Chondrocyte (in vitro differentiated cells): ENCODE results near the gene LHFPL5. TPM values are rescaled to one million over a fixed set of nuclear protein-coding genes. Genes with fewer than 3 reads are reported as not detected.

Experiments used
- DNase-seq: peaks from one replicate; pipeline ENCODE4 v3.0.0; 2021; ENCODE audit warnings: mixed read lengths, low spot score
- H3K27ac Mint-ChIP-seq: one replicate; pipeline ENCODE4 v1.8.0; 2021; ENCODE audit warnings: mild to moderate bottlenecking, moderate library complexity, mixed read lengths; ENCODE audit not compliant: unreplicated experiment
- H3K27me3 Mint-ChIP-seq: 2 replicates; pipeline ENCODE4 v1.8.0; 2021; ENCODE audit warnings: low read depth, mixed read lengths
- H3K36me3 Mint-ChIP-seq: 2 replicates; pipeline ENCODE4 v1.8.0; 2021; ENCODE audit warnings: low read depth, mixed read lengths
- H3K4me1 Mint-ChIP-seq: 2 replicates; pipeline ENCODE4 v1.8.0; 2021; ENCODE audit warnings: low read depth, mild to moderate bottlenecking, mixed read lengths
- H3K4me3 Mint-ChIP-seq: one replicate; pipeline ENCODE4 v1.8.0; 2021; ENCODE audit warnings: mild to moderate bottlenecking, moderate library complexity, mixed read lengths; ENCODE audit not compliant: unreplicated experiment
- H3K9me3 Mint-ChIP-seq: 2 replicates; pipeline ENCODE4 v1.8.0; 2021; ENCODE audit warnings: low read depth, mixed read lengths
- CTCF ChIP-seq: fragments of 200-600 bp; sonication (generic); IDR thresholded peaks from 2 replicates; pipeline ENCODE4 v1.5.0; 2021; ENCODE audit warnings: antibody characterized with exemption, mild to moderate bottlenecking, moderate library complexity
- total RNA-seq: library from RNA; stranded (reverse); gene quantifications from 3 replicates; pipeline ENCODE4 v1.2.1, GENCODE V29; 2021

LHFPL5 gene
- total RNA-seq, 1 donor from 2014 or later = not detected

- DNase-seq = peak; percentile 60
- Mint-ChIP-seq H3K27ac (no peak overlapping the region), H3K4me3 (no peak overlapping the region), H3K36me3 (peaks cover 2% of the 10 kb centered on the region), H3K4me1 (no peaks in the 10 kb centered on the region), H3K27me3 (peaks cover 34% of the 10 kb centered on the region), H3K9me3 (no peaks in the 10 kb centered on the region)
- TF ChIP-seq CTCF = no peak
These were observed 10.4 kb upstream of the LHFPL5 start for GRCh38 chr6:35794536-35795452.

DNA sequence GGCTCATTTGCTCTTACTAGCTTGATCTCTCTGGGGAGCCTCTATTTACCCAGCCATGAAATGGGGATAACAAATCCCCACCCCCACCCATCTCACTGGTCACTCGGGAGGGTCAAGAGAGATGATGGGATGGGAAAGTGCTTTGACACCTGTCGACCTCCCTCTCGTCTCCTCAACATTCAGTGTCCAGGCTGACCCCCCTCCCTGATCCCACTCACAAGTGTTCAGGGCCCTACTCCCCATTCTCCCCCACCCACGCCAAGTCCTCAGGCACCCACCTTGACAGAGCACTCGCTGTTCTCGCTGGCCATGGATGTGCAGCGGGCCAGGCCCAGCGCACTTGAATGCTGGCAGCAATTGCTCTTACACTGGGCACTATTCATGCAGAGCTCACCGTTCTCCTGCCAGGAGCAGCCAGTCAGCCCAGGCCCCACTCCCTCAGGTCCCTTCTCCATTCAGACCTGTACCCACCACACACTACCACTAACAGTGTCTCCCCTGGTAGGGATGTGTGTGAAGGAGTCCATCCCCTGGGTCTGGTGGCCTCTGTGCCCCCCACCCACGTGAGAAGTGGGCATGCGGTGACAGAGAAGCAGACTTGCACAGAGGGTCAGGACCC is 9.6 kb upstream of the LHFPL5 start:
- no peaks in the 10 kb centered on the region for H3K4me1 Mint-ChIP-seq
- no peak for DNase-seq
- H3K27me3 Mint-ChIP-seq = peaks cover 33% of the 10 kb centered on the region

GRCh38 chr6:35796236-35796635 is 8.9 kb upstream of the LHFPL5 start:
- H3K4me3 Mint-ChIP-seq = no peak overlapping the region
- no peaks in the 10 kb centered on the region for H3K9me3 Mint-ChIP-seq
- no peak overlapping the region for H3K27ac Mint-ChIP-seq
- no peak for DNase-seq
- peaks cover 2% of the 10 kb centered on the region for H3K36me3 Mint-ChIP-seq
- no peak for TF ChIP-seq CTCF
- H3K4me1 Mint-ChIP-seq = no peaks in the 10 kb centered on the region
- peaks cover 26% of the 10 kb centered on the region for H3K27me3 Mint-ChIP-seq

More for the DNA sequence above, 9.6 kb upstream of the LHFPL5 start:
- Mint-ChIP-seq H3K27ac (no peak overlapping the region), H3K4me3 (no peak overlapping the region), H3K36me3 (peaks cover 2% of the 10 kb centered on the region), H3K9me3 (no peaks in the 10 kb centered on the region)
- no peak for TF ChIP-seq CTCF

GRCh38 chr6:35797837-35798526 is 7.2 kb upstream of the LHFPL5 start:
- TF ChIP-seq CTCF = no peak
- no peak for DNase-seq
- Mint-ChIP-seq H3K4me1 (no peaks in the 10 kb centered on the region), H3K4me3 (no peak overlapping the region), H3K36me3 (peaks cover 2% of the 10 kb centered on the region), H3K27ac (no peak overlapping the region), H3K9me3 (no peaks in the 10 kb centered on the region), H3K27me3 (peaks cover 26% of the 10 kb centered on the region)

GRCh38 chr6:35798706-35799105 is 6.4 kb upstream of the LHFPL5 start:
- Mint-ChIP-seq H3K36me3 (peaks cover 2% of the 10 kb centered on the region), H3K4me3 (no peak overlapping the region), H3K4me1 (no peaks in the 10 kb centered on the region), H3K9me3 (no peaks in the 10 kb centered on the region), H3K27me3 (peaks cover 22% of the 10 kb centered on the region), H3K27ac (no peak overlapping the region)
- no peak for DNase-seq
- TF ChIP-seq CTCF = no peak
